Esophagus squamous epithelium (tissue), 5 donors: ENCODE results near the gene SKIDA1. TPM values are rescaled to one million over a fixed set of nuclear protein-coding genes. Genes with fewer than 3 reads are reported as not detected.

Source experiments
- DNase-seq: peaks from one replicate; lab custom pipeline; 2025; lab: John Stamatoyannopoulos, UW
- H3K27ac ChIP-seq, 4 donors: fragments of 200-600 bp; sonication (generic); one replicate each; pipeline ENCODE4 v1.5.1; 2016 to 2019; ENCODE audit warnings: mild to moderate bottlenecking in 1 of 4
- H3K27me3 ChIP-seq, 4 donors: fragments of 200-600 bp; sonication (generic); 1 replicate in 3 of 4; 2 replicates in 1 of 4; pipeline versions ENCODE4 v1.5.1 to v1.6.0; 2017 to 2021; ENCODE audit warnings: antibody characterized with exemption in 1 of 4
- H3K36me3 ChIP-seq, 3 donors: fragments of 200-600 bp; sonication (generic); one replicate each; pipeline ENCODE4 v1.5.1; 2016 to 2019
- H3K4me1 ChIP-seq, 3 donors: fragments of 200-600 bp; sonication (generic); one replicate each; pipeline ENCODE4 v1.5.1; 2017 to 2019
- H3K4me3 ChIP-seq, 4 donors: fragments of 200-600 bp; sonication (generic); 1 replicate in 3 of 4; 2 replicates in 1 of 4; pipeline ENCODE4 v1.5.1; 2016 to 2019; ENCODE audit warnings: mild to moderate bottlenecking in 2 of 4, moderate library complexity in 1 of 4
- H3K9me3 ChIP-seq, 3 donors: fragments of 200-600 bp; sonication (generic); one replicate each; pipeline ENCODE4 v1.5.1; 2016 to 2019
- CTCF ChIP-seq, 6 experiments: fragments of 450-650 bp in 4 of 6; fragments of 200-600 bp in 2 of 6; sonication (generic) in 2 of 6; IDR thresholded peaks; one replicate each; pipeline ENCODE4 v1.5.1; 2016 to 2019; ENCODE audit warnings: antibody characterized with exemption in 6 of 6, mild to moderate bottlenecking in 4 of 6, moderate library complexity in 4 of 6
- POLR2A ChIP-seq, 4 donors: fragments of 450-650 bp; IDR thresholded peaks; one replicate each; pipeline ENCODE4 v1.6.1; 2017; ENCODE audit warnings: antibody characterized with exemption in 4 of 4, mild to moderate bottlenecking in 4 of 4, moderate library complexity in 3 of 4
- WGBS, 2 donors: methylation state at CpG; one replicate each; pipeline ENCODE4 v1.1.5; 2018; 5-methylcytosine and 5-hydroxymethylcytosine counted together
- intact Hi-C: fragments of 100-400 bp; cut with DNase I; formaldehyde crosslinking; loops from one replicate; pipeline ENCODE4 v1.15.0; 2022
- total RNA-seq, 4 donors: library from RNA; depleted of rRNA; stranded (reverse); fragments of >200 nt; gene quantifications; one replicate each; pipeline ENCODE4 v1.1.0, GENCODE V29; 2016
- donor health status: DM: yes; HTN: yes; CAD: no.

SKIDA1 gene
- total RNA-seq, 4 donors from 2014 or later: 0.53 to 0.57 (median 0.57) TPM; not detected in 1

GRCh38 chr10:21498377-21498776, 27.1 kb downstream of the SKIDA1 start:
- DNase-seq: no peak
- TF ChIP-seq POLR2A (IDR thresholded peaks at IDR 0.05) (no peak), CTCF (IDR thresholded peaks at IDR 0.05) (no peak)

DNA sequence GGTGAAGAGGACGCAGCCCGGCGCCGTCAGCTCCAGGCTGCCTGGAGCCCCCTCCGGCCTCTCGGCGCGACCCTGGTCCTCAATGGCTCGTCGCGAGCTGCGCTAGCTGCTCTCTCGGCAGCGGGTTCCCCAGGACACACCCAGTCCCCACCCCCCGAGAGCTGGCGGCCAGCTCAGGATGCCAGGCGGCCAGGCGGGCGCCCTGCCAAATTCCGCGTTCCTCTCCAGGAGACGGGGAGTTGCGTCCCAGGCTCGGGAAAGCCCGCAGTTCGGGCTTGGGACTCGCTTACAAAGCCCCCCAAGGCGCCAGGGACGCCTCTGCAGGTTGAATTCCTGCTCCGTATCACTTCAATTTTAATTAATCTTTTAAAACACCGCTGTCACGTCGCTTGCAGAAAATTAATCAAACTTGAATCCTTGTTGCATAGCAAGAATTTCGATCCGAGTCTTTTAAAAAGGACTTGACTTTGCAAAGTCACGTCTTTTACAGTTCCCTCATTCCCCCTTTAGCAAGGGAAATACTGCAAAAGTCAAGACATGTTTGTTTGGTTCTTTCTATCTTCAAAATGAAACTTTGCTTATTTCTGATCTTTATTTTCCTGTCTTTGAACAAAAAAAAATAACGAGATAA, 28.2 kb downstream of the SKIDA1 start:
- Histone ChIP-seq H3K27me3 (peaks cover 0 to 38% (median 0%) of the 10 kb centered on the region in 4 donors), H3K9me3 (no peaks in the 10 kb centered on the region), H3K36me3 (no peaks in the 10 kb centered on the region), H3K4me3 (peak overlapping the region; percentile 54 to 80 (median 76)), H3K27ac (peak overlapping the region; percentile 63 to 81 (median 77)), H3K4me1 (peaks cover 8 to 39% (median 8%) of the 10 kb centered on the region in 3 donors)
- DNase-seq: peak; percentile 13
- TF ChIP-seq CTCF (IDR thresholded peaks at IDR 0.05): no peak
- TF ChIP-seq POLR2A (IDR thresholded peaks at IDR 0.05): no peak
- WGBS, 2 donors: 2 to 8% methylated on average over 11 to 17 of the region's 37 CpGs
- intact Hi-C loops: loop anchor here (10.0 kb wide), 1 partner anchor 222 kb away; no protein-coding TSS in a partner anchor

More at GRCh38 chr10:21498377-21498776, 27.1 kb downstream of the SKIDA1 start:
- intact Hi-C loops: loop anchor here (10.0 kb wide), 1 partner anchor 224 kb away; no protein-coding TSS in a partner anchor
- H3K27me3 ChIP-seq: peaks cover 0 to 38% (median 0%) of the 10 kb centered on the region in 4 donors
- peaks cover 8 to 39% (median 8%) of the 10 kb centered on the region in 3 donors for H3K4me1 ChIP-seq
- H3K4me3 ChIP-seq: no peak overlapping the region
- H3K27ac ChIP-seq: no peak overlapping the region
- H3K9me3 ChIP-seq: no peaks in the 10 kb centered on the region
- 90 to 93% methylated on average over 2 of the region's 2 CpGs for WGBS, 2 donors
- no peaks in the 10 kb centered on the region for H3K36me3 ChIP-seq

GRCh38 chr10:21496343-21497176, 28.9 kb downstream of the SKIDA1 start:
- no peak for DNase-seq
- intact Hi-C loops: loop anchor here (10.0 kb wide), 1 partner anchor 222 kb away; no protein-coding TSS in a partner anchor
- Histone ChIP-seq H3K9me3 (no peaks in the 10 kb centered on the region), H3K27me3 (peaks cover 0 to 38% (median 0%) of the 10 kb centered on the region in 4 donors), H3K27ac (peak overlapping the region; percentile 63 to 81 (median 77)), H3K36me3 (no peaks in the 10 kb centered on the region), H3K4me1 (peaks cover 8 to 39% (median 8%) of the 10 kb centered on the region in 3 donors), H3K4me3 (peak overlapping the region; percentile 54 to 80 (median 76))
- WGBS, 2 donors: 0% methylated on average over 3 to 7 of the region's 72 CpGs
- TF ChIP-seq POLR2A (IDR thresholded peaks at IDR 0.05) (no peak), CTCF (IDR thresholded peaks at IDR 0.05) (peak in 3 of 6 experiments; percentile 3 to 24 (median 8))

DNA sequence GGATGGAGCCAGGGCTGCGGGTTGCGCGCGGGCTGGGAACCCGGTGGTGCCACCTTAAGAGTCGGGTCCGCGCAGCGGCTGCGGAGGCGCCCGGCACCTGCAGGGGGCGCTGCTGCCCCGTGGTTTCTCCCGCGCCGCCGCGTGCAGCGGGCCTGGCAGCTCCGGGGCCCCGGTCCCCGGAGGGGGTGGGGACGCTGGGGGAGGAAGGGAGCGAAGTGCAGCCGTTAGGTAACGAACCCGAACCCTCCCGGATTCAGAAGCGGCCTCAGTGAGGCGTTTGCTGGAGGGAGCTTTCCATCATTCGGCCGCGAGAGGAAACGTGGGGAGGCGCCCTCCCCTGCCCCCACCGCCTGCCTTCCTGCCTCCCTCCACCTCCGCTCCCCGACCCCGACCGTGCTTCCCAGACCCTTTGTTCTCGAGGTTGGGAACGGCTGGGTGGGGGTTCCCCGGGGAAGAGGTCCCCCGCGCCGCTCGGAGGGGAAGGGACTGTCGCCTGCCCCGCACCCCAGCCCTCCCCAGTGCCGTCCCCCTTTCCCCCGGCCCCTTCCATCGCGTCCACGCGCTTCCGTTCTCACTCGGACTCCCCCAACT, 29.6 kb downstream of the SKIDA1 start:
- WGBS, 2 donors: 0% methylated on average over 1 to 5 of the region's 58 CpGs
- intact Hi-C loops: loop anchor here (10.0 kb wide), 1 partner anchor 221 kb away; no protein-coding TSS in a partner anchor
- TF ChIP-seq CTCF (IDR thresholded peaks at IDR 0.05): peak; percentile 96 to 99 (median 98)
- no peak for TF ChIP-seq POLR2A (IDR thresholded peaks at IDR 0.05)
- Histone ChIP-seq H3K27me3 (peaks cover 0 to 38% (median 0%) of the 10 kb centered on the region in 4 donors), H3K4me3 (peak overlapping the region; percentile 54 to 80 (median 76)), H3K4me1 (peaks cover 8 to 39% (median 8%) of the 10 kb centered on the region in 3 donors), H3K9me3 (no peaks in the 10 kb centered on the region), H3K27ac (peak overlapping the region; percentile 63 to 81 (median 77)), H3K36me3 (no peaks in the 10 kb centered on the region)
- peak; percentile 34 for DNase-seq
